GM15510 (cell line): Measurements from ENCODE around the gene SMIM13.

Source experiments
- POLR2A ChIP-seq: IDR thresholded peaks from 3 replicates; pipeline ENCODE4 v1.6.1; 2011; ENCODE audit warnings: borderline replicate concordance; ENCODE audit not compliant: insufficient read length; ENCODE audit errors: extremely low read depth

The SMIM13 gene

DNA sequence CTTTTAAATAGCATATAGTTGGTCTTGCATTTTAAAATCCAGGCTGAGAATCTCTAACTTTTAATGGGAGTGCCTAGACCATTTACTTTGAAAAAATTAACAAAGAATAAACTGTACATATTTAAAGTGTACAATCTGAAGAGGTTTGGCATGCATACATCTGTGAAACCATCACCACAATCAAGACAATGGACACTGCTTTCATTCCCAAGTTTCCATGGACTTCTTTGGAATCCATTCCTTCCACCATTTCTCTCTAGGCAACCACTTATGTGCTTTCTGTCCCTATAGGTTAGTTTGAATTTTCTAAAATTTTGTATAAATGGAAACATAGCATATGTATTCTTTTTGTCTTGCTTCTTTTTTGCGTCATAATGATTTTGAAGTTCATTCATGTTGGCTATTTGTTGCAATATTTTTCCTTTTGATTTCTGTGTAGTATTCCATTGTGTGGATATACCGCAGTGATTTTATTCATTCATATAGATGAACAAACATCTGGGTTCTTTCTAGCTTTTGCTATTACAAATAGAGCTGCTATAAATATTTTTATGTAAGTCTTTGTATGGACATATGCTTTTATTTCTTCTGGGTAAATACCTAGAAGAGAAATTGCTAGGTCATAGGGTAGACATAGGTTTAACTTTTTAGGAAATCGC lies 88.0 kb downstream of the SMIM13 start:
- TF ChIP-seq POLR2A = no peak

DNA sequence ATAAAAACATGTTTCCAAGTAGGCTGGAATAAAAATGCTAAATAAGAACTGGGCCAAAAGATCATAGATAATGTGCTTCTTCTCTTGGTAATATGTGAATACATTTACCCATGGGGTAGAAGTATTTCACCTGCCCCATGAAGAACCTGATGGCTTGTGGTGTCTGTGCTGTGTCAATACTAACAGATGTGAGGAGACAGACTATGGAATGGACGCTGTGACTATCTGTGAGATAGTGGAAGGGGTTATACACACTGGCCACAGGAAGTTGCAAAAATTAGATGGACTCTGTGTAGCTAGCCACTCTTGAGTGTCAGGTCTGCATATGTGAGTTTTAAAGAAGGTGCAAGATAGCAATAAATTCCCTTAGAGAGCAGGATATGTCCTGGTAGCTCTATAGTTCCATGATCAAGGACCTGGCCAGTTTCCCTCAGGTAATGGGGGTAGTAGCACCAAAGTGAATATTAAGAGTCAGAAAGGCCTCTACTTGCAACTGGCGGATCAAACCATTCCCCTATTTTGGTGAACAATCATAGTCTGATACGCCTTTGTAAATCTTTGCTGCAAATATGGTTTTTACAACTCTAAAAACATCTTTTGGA lies 90.2 kb downstream of the SMIM13 start:
- TF ChIP-seq POLR2A = no peak

DNA sequence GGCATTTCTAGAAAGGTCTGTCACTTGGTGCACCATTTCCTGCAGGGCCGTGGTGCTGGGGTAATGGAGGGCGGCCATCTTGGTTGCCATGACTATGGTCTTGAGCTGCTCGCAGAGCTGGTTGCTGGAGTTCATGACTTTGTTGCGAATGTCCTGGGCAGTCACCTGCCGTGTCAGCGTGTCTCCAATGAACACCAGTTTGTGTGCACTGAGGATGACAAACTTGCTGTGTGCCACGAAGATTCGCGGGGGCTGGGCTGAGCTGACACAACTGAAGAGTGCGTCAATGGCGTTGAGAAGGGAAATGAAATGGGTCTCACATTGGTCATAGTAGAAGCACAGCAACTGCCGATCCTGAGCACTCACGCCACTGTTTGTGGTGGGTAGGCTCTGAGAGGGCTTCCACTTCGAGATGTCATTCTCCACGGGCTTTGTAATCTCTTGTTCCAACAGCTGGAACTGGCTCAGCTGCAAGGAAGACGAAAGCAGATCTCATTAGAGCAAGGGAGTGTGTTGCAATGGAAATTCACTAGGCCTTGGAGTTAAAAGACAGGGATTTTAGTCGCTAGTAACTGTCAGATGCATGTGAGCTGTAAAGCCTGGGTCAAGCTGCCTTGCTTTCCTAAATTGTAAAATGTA lies 91.7 kb downstream of the SMIM13 start:
- no peak for TF ChIP-seq POLR2A

DNA sequence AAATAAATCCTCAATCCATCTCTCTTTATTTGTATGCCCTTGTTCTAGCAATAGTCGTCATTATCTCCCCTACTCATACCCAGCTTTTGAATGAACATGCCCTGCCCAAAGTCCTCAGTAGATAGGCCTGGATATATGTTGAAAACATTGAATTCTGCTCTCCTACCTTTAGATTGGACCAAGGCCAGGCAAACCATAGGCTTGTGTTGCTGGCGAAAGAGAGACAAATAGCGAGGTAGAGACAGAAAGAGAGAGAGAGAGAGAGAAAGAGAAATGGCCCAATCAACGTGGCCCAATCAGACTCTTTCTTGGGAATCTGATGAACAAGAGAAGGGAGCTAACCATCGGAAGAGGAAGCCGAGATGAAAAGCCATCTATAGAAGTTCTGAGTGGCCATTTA lies 93.7 kb downstream of the SMIM13 start:
- no peak for TF ChIP-seq POLR2A
